ENCODE data around the gene CSNK2A1.

CSNK2A1 gene

GRCh38 chr20:474581-474980 lies 69.0 kb downstream of the CSNK2A1 start:
- DNase-seq (ENCODE audit: extremely low read depth, insufficient read length) = no peak
- H3K4me3 ChIP-seq (replicated peaks; ENCODE audit: low read depth, low read length) = no peak overlapping the region
- peaks cover 6% of the 10 kb centered on the region for H3K36me3 ChIP-seq (ENCODE audit: control insufficient read depth, insufficient read depth, low read length)
- TF ChIP-seq, protein P1, sequence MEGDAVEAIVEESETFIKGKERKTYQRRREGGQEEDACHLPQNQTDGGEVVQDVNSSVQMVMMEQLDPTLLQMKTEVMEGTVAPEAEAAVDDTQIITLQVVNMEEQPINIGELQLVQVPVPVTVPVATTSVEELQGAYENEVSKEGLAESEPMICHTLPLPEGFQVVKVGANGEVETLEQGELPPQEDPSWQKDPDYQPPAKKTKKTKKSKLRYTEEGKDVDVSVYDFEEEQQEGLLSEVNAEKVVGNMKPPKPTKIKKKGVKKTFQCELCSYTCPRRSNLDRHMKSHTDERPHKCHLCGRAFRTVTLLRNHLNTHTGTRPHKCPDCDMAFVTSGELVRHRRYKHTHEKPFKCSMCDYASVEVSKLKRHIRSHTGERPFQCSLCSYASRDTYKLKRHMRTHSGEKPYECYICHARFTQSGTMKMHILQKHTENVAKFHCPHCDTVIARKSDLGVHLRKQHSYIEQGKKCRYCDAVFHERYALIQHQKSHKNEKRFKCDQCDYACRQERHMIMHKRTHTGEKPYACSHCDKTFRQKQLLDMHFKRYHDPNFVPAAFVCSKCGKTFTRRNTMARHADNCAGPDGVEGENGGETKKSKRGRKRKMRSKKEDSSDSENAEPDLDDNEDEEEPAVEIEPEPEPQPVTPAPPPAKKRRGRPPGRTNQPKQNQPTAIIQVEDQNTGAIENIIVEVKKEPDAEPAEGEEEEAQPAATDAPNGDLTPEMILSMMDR (IDR thresholded peaks at IDR 0.05; ENCODE audit: insufficient read depth, low read length, poor library complexity, severe bottlenecking) = no peak
- H3K27me3 ChIP-seq (replicated peaks; ENCODE audit: control insufficient read depth, insufficient read depth, low read length) = no peaks in the 10 kb centered on the region

GRCh38 chr20:472889-473292 lies 70.7 kb downstream of the CSNK2A1 start:
- Histone ChIP-seq H3K4me3 (replicated peaks; ENCODE audit: low read depth, low read length) (no peak overlapping the region), H3K27me3 (replicated peaks; ENCODE audit: control insufficient read depth, insufficient read depth, low read length) (no peaks in the 10 kb centered on the region), H3K36me3 (ENCODE audit: control insufficient read depth, insufficient read depth, low read length) (peaks cover 4% of the 10 kb centered on the region)
- TF ChIP-seq, protein P1 (IDR thresholded peaks at IDR 0.05; ENCODE audit: insufficient read depth, low read length, poor library complexity, severe bottlenecking) = no peak
- no peak for DNase-seq (ENCODE audit: extremely low read depth, insufficient read length)

DNA sequence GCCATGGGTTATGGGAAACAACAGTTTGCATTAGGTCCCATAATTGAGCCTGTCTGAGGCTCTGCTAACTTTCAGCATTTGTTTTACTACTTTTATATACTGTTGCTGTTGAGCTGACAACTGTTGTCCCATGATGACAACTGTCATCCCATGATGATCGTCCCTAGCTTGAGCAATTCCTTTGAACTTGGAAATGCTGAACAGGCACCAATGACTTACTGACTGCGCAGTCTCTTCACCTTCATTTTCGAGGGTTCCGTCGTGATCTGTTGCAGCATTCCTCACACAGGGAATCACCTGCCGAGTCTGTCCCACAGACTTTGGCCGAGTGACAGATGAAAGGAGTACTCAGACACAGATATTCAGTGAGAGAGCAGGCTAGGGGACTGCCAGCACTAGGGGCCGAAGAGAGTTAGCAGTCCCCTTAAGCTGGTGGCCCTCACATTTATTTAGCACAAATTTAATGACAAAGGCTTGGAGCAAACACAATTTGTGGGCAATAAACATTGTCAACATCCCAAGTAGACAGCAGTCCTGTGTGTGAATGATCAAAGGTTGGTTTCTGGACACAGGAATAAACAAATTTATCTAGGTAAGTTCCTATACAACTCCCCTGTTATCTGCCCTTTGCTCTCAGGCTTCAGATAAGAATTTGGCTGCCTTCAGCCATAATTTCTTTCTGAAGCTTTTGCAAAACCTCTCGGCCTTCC lies 71.3 kb downstream of the CSNK2A1 start:
- H3K27me3 ChIP-seq (replicated peaks; ENCODE audit: control insufficient read depth, insufficient read depth, low read length) = no peaks in the 10 kb centered on the region
- H3K4me3 ChIP-seq (replicated peaks; ENCODE audit: low read depth, low read length) = no peak overlapping the region
- TF ChIP-seq, protein P1 (IDR thresholded peaks at IDR 0.05; ENCODE audit: insufficient read depth, low read length, poor library complexity, severe bottlenecking) = no peak
- H3K36me3 ChIP-seq (ENCODE audit: control insufficient read depth, insufficient read depth, low read length) = peaks cover 3% of the 10 kb centered on the region
- no peak for DNase-seq (ENCODE audit: extremely low read depth, insufficient read length)

- H3K27me3 ChIP-seq (replicated peaks; ENCODE audit: control insufficient read depth, insufficient read depth, low read length) = no peaks in the 10 kb centered on the region
- no peak overlapping the region for H3K4me3 ChIP-seq (replicated peaks; ENCODE audit: low read depth, low read length)
- TF ChIP-seq, protein P1 (IDR thresholded peaks at IDR 0.05; ENCODE audit: insufficient read depth, low read length, poor library complexity, severe bottlenecking) = no peak
- DNase-seq (ENCODE audit: extremely low read depth, insufficient read length) = no peak
- H3K36me3 ChIP-seq (ENCODE audit: control insufficient read depth, insufficient read depth, low read length) = no peaks in the 10 kb centered on the region; the same call in 1 of the 2 replicates
Measured at GRCh38 chr20:469746-470490, 73.7 kb downstream of the CSNK2A1 start.

DNA sequence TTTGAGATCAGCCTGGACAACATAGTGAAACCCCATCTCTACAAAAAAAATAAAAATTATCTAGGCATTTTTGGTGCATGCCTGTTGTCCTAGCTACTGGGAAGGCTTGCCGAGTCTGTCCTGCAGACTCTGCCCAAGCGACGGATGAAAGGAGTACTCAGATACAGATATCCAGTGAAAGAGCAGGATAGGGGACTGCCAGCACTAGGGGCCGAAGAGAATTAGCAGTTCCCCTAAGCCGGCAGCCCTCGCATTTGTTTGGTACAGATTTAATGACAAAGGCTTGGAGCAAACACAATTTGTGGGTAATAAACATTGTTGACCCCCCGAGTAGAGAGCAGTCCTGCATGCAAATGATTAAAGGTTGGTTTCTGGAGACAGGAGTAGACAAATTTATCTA lies 75.8 kb downstream of the CSNK2A1 start:
- Histone ChIP-seq H3K27me3 (replicated peaks; ENCODE audit: control insufficient read depth, insufficient read depth, low read length) (no peaks in the 10 kb centered on the region), H3K36me3 (ENCODE audit: control insufficient read depth, insufficient read depth, low read length) (no peaks in the 10 kb centered on the region), H3K4me3 (replicated peaks; ENCODE audit: low read depth, low read length) (no peak overlapping the region)
- no peak for DNase-seq (ENCODE audit: extremely low read depth, insufficient read length)
- TF ChIP-seq, protein P1 (IDR thresholded peaks at IDR 0.05; ENCODE audit: insufficient read depth, low read length, poor library complexity, severe bottlenecking) = no peak
